Endothelial cell of umbilical vein (primary cell): ENCODE measurements around the gene PROB1. TPM values are rescaled to one million over a fixed set of nuclear protein-coding genes. Genes with fewer than 3 reads are reported as not detected.

Experiments used
- Bru-seq: library from RNA; stranded (reverse); fragments of 400-500 nt; gene quantifications from one replicate; lab custom pipeline; 2021; lab: Mats Ljungman, UMichigan
- BruChase-seq, 2 experiments: library from RNA; stranded (reverse); fragments of 400-500 nt; gene quantifications; one replicate each; lab custom pipeline; 2021; lab: Mats Ljungman, UMichigan
- BruUV-seq: library from RNA; stranded (reverse); fragments of 400-500 nt; replicated peaks from 2 replicates; lab custom pipeline; 2021; lab: Mats Ljungman, UMichigan
- CTCF ChIA-PET: fragments of 300-600, 350-600 bp; sonication (Branson Sonifier 250); formaldehyde crosslinking; loops from one replicate; lab custom pipeline; 2021; ENCODE audit warnings: antibody characterized with exemption, inconsistent platforms; lab: Charles Lee
- POLR2A ChIA-PET: fragments of 300-600, 350-600 bp; sonication (Branson Sonifier 250); formaldehyde crosslinking; loops from one replicate; lab custom pipeline; 2021; ENCODE audit warnings: antibody characterized with exemption, inconsistent platforms; lab: Charles Lee
- DNase-seq: peaks from one replicate; pipeline ENCODE4 v3.0.0-alpha.2; 2011; ENCODE audit warnings: low read depth, low spot score
- FAIRE-seq: peaks from 2 replicates; lab custom pipeline; 2011; peaks lifted over from hg19 to GRCh38; lab: Jason Lieb, UNC
- H2AFZ ChIP-seq: 2 replicates; pipeline ENCODE4 v1.6.0; 2012; ENCODE audit warnings: low read depth, low read length, control low read depth, inconsistent platforms
- H3K27ac ChIP-seq: 2 replicates; pipeline ENCODE4 v1.5.1; 2011; ENCODE audit warnings: low read depth, mild to moderate bottlenecking, control low read depth, low read length, moderate library complexity; ENCODE audit not compliant: insufficient read depth
- H3K27me3 ChIP-seq, 2 experiments: 2 replicates each; pipeline versions ENCODE4 v1.6.0 to v1.6.1; 2011; ENCODE audit warnings: low read length in 2 of 2, mixed read lengths in 1 of 2; ENCODE audit not compliant: control insufficient read depth in 2 of 2, insufficient read depth in 2 of 2
- H3K36me3 ChIP-seq, 2 experiments: 2 replicates in 1 of 2; 3 replicates in 1 of 2; pipeline ENCODE4 v1.5.1; 2011; ENCODE audit warnings: low read length in 2 of 2, mild to moderate bottlenecking in 1 of 2, moderate library complexity in 1 of 2; ENCODE audit not compliant: control insufficient read depth in 2 of 2, insufficient read depth in 2 of 2; ENCODE audit errors: extremely low read depth in 1 of 2
- H3K4me1 ChIP-seq: 3 replicates; pipeline ENCODE4 v1.5.1; 2011; ENCODE audit warnings: mild to moderate bottlenecking, low read length; ENCODE audit not compliant: control insufficient read depth, insufficient read depth; ENCODE audit errors: extremely low read depth
- H3K4me2 ChIP-seq: 2 replicates; pipeline ENCODE4 v1.6.1; 2011; ENCODE audit warnings: low read length, control low read depth, mixed read lengths; ENCODE audit not compliant: insufficient read depth
- H3K4me3 ChIP-seq, 3 experiments: fragments of 200-600 bp in 1 of 3; sonication (generic), shearing (Covaris generic) in 1 of 3; replicated peaks in 1 of 3; 2 replicates each; pipeline ENCODE4 v1.5.1; 2011 to 2016; ENCODE audit warnings: control low read depth in 3 of 3, low read length in 3 of 3, mild to moderate bottlenecking in 2 of 3, inconsistent platforms in 1 of 3, low read depth in 1 of 3, moderate library complexity in 1 of 3; ENCODE audit not compliant: insufficient read depth in 1 of 3
- H3K79me2 ChIP-seq: 2 replicates; pipeline ENCODE4 v1.6.0; 2012; ENCODE audit warnings: low read length, inconsistent platforms; ENCODE audit not compliant: control insufficient read depth, insufficient read depth
- H3K9ac ChIP-seq: replicated peaks from 2 replicates; pipeline ENCODE3; 2011; ENCODE audit warnings: low read length, control low read depth; ENCODE audit not compliant: insufficient read depth; ENCODE audit errors: extremely low read depth
- H3K9me1 ChIP-seq: replicated peaks from 3 replicates; pipeline ENCODE4 v1.6.0; 2011; ENCODE audit warnings: mild to moderate bottlenecking, low read length; ENCODE audit not compliant: control insufficient read depth, insufficient read depth; ENCODE audit errors: extremely low read depth
- H3K9me3 ChIP-seq: replicated peaks from 2 replicates; pipeline ENCODE4 v1.5.1; 2012; ENCODE audit warnings: low read length, inconsistent platforms; ENCODE audit not compliant: control insufficient read depth, insufficient read depth
- H4K20me1 ChIP-seq: replicated peaks from 2 replicates; pipeline ENCODE3; 2011; ENCODE audit warnings: mild to moderate bottlenecking, low read length; ENCODE audit not compliant: control insufficient read depth, insufficient read depth; ENCODE audit errors: extremely low read depth
- EZH2 ChIP-seq: IDR thresholded peaks from 2 replicates; pipeline ENCODE4 v1.6.1; 2012; ENCODE audit warnings: borderline replicate concordance, low read depth, mild to moderate bottlenecking, moderate library complexity, low read length, inconsistent platforms; ENCODE audit not compliant: severe bottlenecking
- GATA2 ChIP-seq: IDR thresholded peaks from 2 replicates; pipeline ENCODE4 v1.7.0; 2011; ENCODE audit warnings: low read depth, mild to moderate bottlenecking, moderate library complexity, mixed read lengths, low read length; ENCODE audit not compliant: insufficient read length, insufficient read depth
- MAX ChIP-seq: IDR thresholded peaks from 2 replicates; pipeline ENCODE4 v1.6.1; 2011; ENCODE audit not compliant: insufficient read depth, insufficient read length
- POLR2A ChIP-seq: IDR thresholded peaks from 2 replicates; pipeline ENCODE4 v1.6.1; 2012; ENCODE audit warnings: low read depth, mild to moderate bottlenecking, control low read depth, low read length
- dilution Hi-C: fragments of 300-500 bp; cut with MboI; formaldehyde crosslinking; loops from one replicate; pipeline ENCODE4 v1.15.0; 2019; ENCODE audit warnings: low sequenced_read_pairs; ENCODE audit not compliant: extremely low pct_ligation_motif_present
- intact Hi-C: fragments of 100-400 bp; cut with micrococcal nuclease; formaldehyde crosslinking; loops from one replicate; pipeline ENCODE4 v1.10.0; 2022
- long read RNA-seq: library from polyadenylated mRNA; stranded (forward); transcript quantifications from one replicate; pipeline ENCODE4 v2.0.0, GENCODE V29; 2021
- polyA minus RNA-seq, 3 experiments: library from RNA; depleted of rRNA, polyadenylated mRNA; stranded (reverse); fragments of >200 nt; gene quantifications; 1 replicate in 1 of 3; 2 replicates in 2 of 3; pipeline ENCODE4 v1.2.3, GENCODE V29; 2011
- polyA plus RNA-seq, 4 experiments: library from polyadenylated mRNA; depleted of rRNA in 3 of 4; stranded (reverse) in 3 of 4; unstranded in 1 of 4; fragments of >200 nt; gene quantifications; 2 replicates each; pipeline versions ENCODE4 v1.2.1 to v1.2.3, GENCODE V29; 2011 to 2012; ENCODE audit warnings: missing spikeins in 1 of 4
- total RNA-seq: library from RNA; stranded (reverse); gene quantifications from 2 replicates; pipeline ENCODE4 v1.2.3, GENCODE V29; 2021

Gene PROB1
- total RNA-seq = 1.9 and 2.4 TPM in 2 replicates
- 0.40 and 0.47 TPM in 2 replicates for polyA plus RNA-seq
- 0.28 and 0.48 TPM in 2 replicates for polyA plus RNA-seq (2011; cell fraction: cytosol; rRNA removed)
- 0.64 and 0.71 TPM in 2 replicates for polyA plus RNA-seq (2011; cell fraction: nucleus; rRNA removed)
- 0.12 TPM in 2 replicates for polyA plus RNA-seq (2012)
- 0.12 and 0.38 TPM in 2 replicates for polyA minus RNA-seq
- polyA minus RNA-seq (2011; cell fraction: cytosol; rRNA and poly(A)+ RNA removed) = 1.0 TPM
- 0.38 and 0.91 TPM in 2 replicates for polyA minus RNA-seq (2011; cell fraction: nucleus; rRNA and poly(A)+ RNA removed)
- percentile 34 among the genes with signal in this experiment for Bru-seq, nascent RNA
- BruChase-seq, experiment 1, labeled RNA remaining after a 6-hour chase = percentile 46 among the genes with signal in this experiment
- BruChase-seq, experiment 2, labeled RNA remaining after a 2-hour chase = percentile 51 among the genes with signal in this experiment
- long read RNA-seq, full-length matches to known transcripts = 5 of 5 reads
- long read RNA-seq, partial matches to known transcripts = 0 of 5 reads
- long read RNA-seq, other reads (novel, unspliced or antisense) = 0 of 5 reads

- no TSS peak for BruUV-seq
- FAIRE-seq = no peak
- ChIA-PET POLR2A (no interaction called here), CTCF (interaction anchor here (0.5 to 1.0 kb wide), 2 partner anchors 8 to 1419 kb away, joined by 3 read pairs; no protein-coding TSS in a partner anchor)
- peak; percentile 39 for TF ChIP-seq EZH2
- no peak for TF ChIP-seq POLR2A
- no peak for TF ChIP-seq MAX
- TF ChIP-seq GATA2 = no peak
- no peaks in the 10 kb centered on the region for H3K36me3 ChIP-seq
- no peak for DNase-seq
- H2AFZ ChIP-seq = peak within 1 kb of the TSS; percentile 64
- dilution Hi-C loops = no loop called here
- H3K9ac ChIP-seq = no peak within 1 kb of the TSS
- no peaks in the 10 kb centered on the region for H4K20me1 ChIP-seq
- H3K79me2 ChIP-seq = no peaks in the 10 kb centered on the region
- intact Hi-C loops = loop anchor here (5.0 kb wide), 1 partner anchor 103 kb away; the partner anchor contains the start of gene MATR3
- H3K9me3 ChIP-seq = no peaks in the 10 kb centered on the region
- peaks cover 7 to 14% of the 10 kb centered on the region in 2 experiments for H3K27me3 ChIP-seq
- no peaks in the 10 kb centered on the region for H3K9me1 ChIP-seq
- peak within 1 kb of the TSS; percentile 52 for H3K4me2 ChIP-seq
- H3K4me1 ChIP-seq = peaks cover 6% of the 10 kb centered on the region
- H3K4me3 ChIP-seq = peak within 1 kb of the TSS in 1 of 3 experiments; percentile 35
- no peak within 1 kb of the TSS for H3K27ac ChIP-seq
These were observed at the start of gene PROB1 for GRCh38 chr5:139394654-139395566. PROB1 (minus strand) TSS chr5:139395104; CDS start chr5:139395081, 23 bp downstream.
